A549 (cell line): ENCODE data around the gene MOB3A. TPM values are rescaled to one million over a fixed set of nuclear protein-coding genes. Genes with fewer than 3 reads are reported as not detected.

ENCODE experiments used
- ATAC-seq, 2 experiments: fragments of 200-7000 bp in 1 of 2; fragments of >200 bp in 1 of 2; cut with Nextera tagmentation in 1 of 2; cut with Tn5 transposase in 1 of 2; 3 replicates each; pipeline versions ENCODE4 v1.8.0 to v1.9.1; 2018 to 2020; ENCODE audit warnings: mild to moderate bottlenecking in 1 of 2, moderate library complexity in 1 of 2
- CTCF ChIA-PET: fragments of 300-600 bp; sonication (Branson Sonifier 250); formaldehyde crosslinking; extraction: SDS; loops from one replicate; lab custom pipeline; 2021; ENCODE audit warnings: antibody characterized with exemption, inconsistent platforms; lab: Yijun Ruan, JAX
- POLR2A ChIA-PET: fragments of 350-600 bp; formaldehyde crosslinking; extraction: SDS; loops from one replicate; lab custom pipeline; 2021; ENCODE audit warnings: antibody characterized with exemption, inconsistent platforms; lab: Yijun Ruan, JAX
- DNase-seq, 2 experiments: peaks; one replicate each; pipeline versions ENCODE4 v3.0.0 to v3.0.0-alpha.2; 2011 to 2016; ENCODE audit warnings: low read depth in 1 of 2, low spot score in 1 of 2
- FAIRE-seq: peaks from 2 replicates; lab custom pipeline; 2011; peaks lifted over from hg19 to GRCh38; lab: Jason Lieb, UNC
- H3K27ac ChIP-seq, 2 experiments: fragments of >200 bp; sonication (Bioruptor Twin); formaldehyde crosslinking; 3 replicates each; pipeline ENCODE4 v1.5.1; 2016 to 2017
- H3K4me1 ChIP-seq: fragments of >200 bp; sonication (Bioruptor Twin); formaldehyde crosslinking; 3 replicates; pipeline ENCODE4 v1.6.1; 2016
- H3K4me2 ChIP-seq: fragments of >200 bp; sonication (Bioruptor Twin); formaldehyde crosslinking; 3 replicates; pipeline ENCODE4 v1.6.1; 2016
- H3K4me3 ChIP-seq: fragments of >200 bp; sonication (Bioruptor Twin); formaldehyde crosslinking; 3 replicates; pipeline ENCODE4 v1.5.1; 2016
- H3K9me3 ChIP-seq: fragments of >200 bp; sonication (Bioruptor Twin); formaldehyde crosslinking; 3 replicates; pipeline ENCODE4 v1.6.1; 2016
- CBX8 ChIP-seq: fragments of 200-600 bp; sonication (generic); IDR thresholded peaks from 2 replicates; pipeline ENCODE4 v1.6.1; 2016
- CEBPB ChIP-seq, 2 experiments: fragments of >200 bp in 1 of 2; sonication (Bioruptor Twin) in 1 of 2; formaldehyde crosslinking in 1 of 2; IDR thresholded peaks; 2 replicates each; pipeline ENCODE4 v1.6.1; 2012 to 2016
- CHD4 ChIP-seq: fragments of 200-600 bp; sonication (generic); IDR thresholded peaks from 2 replicates; pipeline ENCODE4 v1.6.1; 2016; ENCODE audit warnings: antibody characterized with exemption, mild to moderate bottlenecking, borderline replicate concordance
- E2F6 ChIP-seq: IDR thresholded peaks from 2 replicates; pipeline ENCODE4 v1.6.1; 2012; ENCODE audit warnings: low read depth, borderline replicate concordance
- EHMT2 ChIP-seq: fragments of 200-600 bp; sonication (generic); IDR thresholded peaks from 2 replicates; pipeline ENCODE4 v1.6.1; 2016; ENCODE audit warnings: antibody characterized with exemption, low read depth, mild to moderate bottlenecking, moderate library complexity
- EP300 ChIP-seq, 2 experiments: fragments of >200 bp; sonication (Bioruptor Twin); formaldehyde crosslinking; IDR thresholded peaks; 2 replicates in 1 of 2; 3 replicates in 1 of 2; pipeline ENCODE4 v1.6.1; 2016 to 2017
- FOSL2 ChIP-seq, 2 experiments: fragments of 450-650 bp in 1 of 2; fragments of >200 bp in 1 of 2; sonication (Bioruptor Twin) in 1 of 2; formaldehyde crosslinking; IDR thresholded peaks; 2 replicates each; pipeline versions ENCODE4 v1.5.0 to v1.6.1; 2016 to 2020; ENCODE audit warnings: mild to moderate bottlenecking in 1 of 2, moderate library complexity in 1 of 2
- FOXS1 ChIP-seq: fragments of 250-450 bp; sonication (Bioruptor Pico); IDR thresholded peaks from 2 replicates; pipeline ENCODE4 v1.5.0; 2020; ENCODE audit warnings: mild to moderate bottlenecking, moderate library complexity
- GATA3 ChIP-seq: IDR thresholded peaks from 2 replicates; pipeline ENCODE4 v1.6.1; 2012; ENCODE audit warnings: borderline replicate concordance
- HDAC2 ChIP-seq: fragments of 200-600 bp; sonication (generic); IDR thresholded peaks from 2 replicates; pipeline ENCODE4 v1.6.1; 2016
- HES2 ChIP-seq: fragments of >200 bp; sonication (Bioruptor Twin); formaldehyde crosslinking; IDR thresholded peaks from 2 replicates; pipeline ENCODE4 v1.6.1; 2016
- HMGXB4 ChIP-seq: fragments of 250-450 bp; sonication (Bioruptor Pico); IDR thresholded peaks from 2 replicates; pipeline ENCODE4 v1.5.0; 2021; ENCODE audit warnings: mild to moderate bottlenecking, moderate library complexity, borderline replicate concordance
- HOXB5 ChIP-seq: fragments of 250-450 bp; sonication (Bioruptor Pico); IDR thresholded peaks from 2 replicates; pipeline ENCODE4 v1.5.0; 2020; ENCODE audit warnings: mild to moderate bottlenecking, moderate library complexity
- JUN ChIP-seq, 2 experiments: fragments of >200 bp; sonication (Bioruptor Twin); formaldehyde crosslinking; IDR thresholded peaks; 2 replicates in 1 of 2; 3 replicates in 1 of 2; pipeline ENCODE4 v1.6.1; 2016 to 2017
- KDM1A ChIP-seq: fragments of 200-600 bp; sonication (generic); IDR thresholded peaks from 2 replicates; pipeline ENCODE4 v1.6.1; 2016; ENCODE audit warnings: low read depth, mild to moderate bottlenecking
- MAFK ChIP-seq: fragments of 450-650 bp; IDR thresholded peaks from 2 replicates; pipeline ENCODE4 v1.6.1; 2014; ENCODE audit not compliant: partially characterized antibody
- MAX ChIP-seq: IDR thresholded peaks from 2 replicates; pipeline ENCODE4 v1.6.1; 2012
- MAZ ChIP-seq: fragments of 150-350 bp; IDR thresholded peaks from 2 replicates; pipeline ENCODE4 v1.6.1; 2014; ENCODE audit warnings: antibody characterized with exemption, low read depth, low read length, borderline replicate concordance
- MYC ChIP-seq: IDR thresholded peaks from 2 replicates; pipeline ENCODE4 v1.6.1; 2012; ENCODE audit warnings: mild to moderate bottlenecking, inconsistent platforms, low read length, improper control_type of control experiment, borderline replicate concordance
- NFE2L2 ChIP-seq: fragments of 150-350 bp; conservative IDR thresholded peaks from 2 replicates; pipeline ENCODE4 v1.6.1; 2014; ENCODE audit warnings: low read length
- NPAS2 ChIP-seq: fragments of 250-450 bp; sonication (Bioruptor Pico); IDR thresholded peaks from 2 replicates; pipeline ENCODE4 v1.8.0; 2022; ENCODE audit warnings: mild to moderate bottlenecking, moderate library complexity, borderline replicate concordance
- NR3C1 ChIP-seq: fragments of >200 bp; sonication (Bioruptor Twin); formaldehyde crosslinking; IDR thresholded peaks from 3 replicates; pipeline ENCODE4 v1.6.1; 2017
- PBX3 ChIP-seq: IDR thresholded peaks from 2 replicates; pipeline ENCODE4 v1.6.1; 2012
- PHF8 ChIP-seq: fragments of 200-600 bp; sonication (generic); IDR thresholded peaks from 2 replicates; pipeline ENCODE4 v1.6.1; 2016; ENCODE audit warnings: low read depth, mild to moderate bottlenecking, antibody characterized with exemption, moderate library complexity, borderline replicate concordance
- POLR2AphosphoS2 ChIP-seq: conservative IDR thresholded peaks from 2 replicates; pipeline ENCODE4 v1.6.1; 2012; ENCODE audit warnings: low read length, improper control_type of control experiment, inconsistent platforms
- RARB ChIP-seq: fragments of 250-450 bp; sonication (Bioruptor Pico); IDR thresholded peaks from 2 replicates; pipeline ENCODE4 v1.8.0; 2021; ENCODE audit warnings: mild to moderate bottlenecking, moderate library complexity
- RCOR1 ChIP-seq: fragments of 150-350 bp; IDR thresholded peaks from 2 replicates; pipeline ENCODE4 v1.6.1; 2014; ENCODE audit warnings: antibody characterized with exemption, low read length, low read depth
- SMC3 ChIP-seq: fragments of >200 bp; sonication (Bioruptor Twin); formaldehyde crosslinking; IDR thresholded peaks from 3 replicates; pipeline ENCODE4 v1.6.1; 2018; ENCODE audit warnings: inconsistent platforms
- SREBF2 ChIP-seq: fragments of 450-650 bp; IDR thresholded peaks from 2 replicates; pipeline ENCODE4 v1.6.1; 2014; ENCODE audit warnings: mild to moderate bottlenecking, moderate library complexity
- TFCP2L1 ChIP-seq: fragments of 250-450 bp; sonication (Bioruptor Pico); IDR thresholded peaks from 2 replicates; pipeline ENCODE4 v1.5.0; 2021; ENCODE audit warnings: mild to moderate bottlenecking
- TP53 ChIP-seq: fragments of 250-450 bp; sonication (Bioruptor Pico); IDR thresholded peaks from 2 replicates; pipeline ENCODE4 v1.5.0; 2021; ENCODE audit warnings: mild to moderate bottlenecking, moderate library complexity
- ZC3H11A ChIP-seq: fragments of 450-650 bp; IDR thresholded peaks from 2 replicates; pipeline ENCODE4 v1.6.1; 2014; ENCODE audit warnings: antibody characterized with exemption, mild to moderate bottlenecking
- ZFP36 ChIP-seq: fragments of 450-650 bp; IDR thresholded peaks from 2 replicates; pipeline ENCODE4 v1.6.1; 2014; ENCODE audit warnings: borderline replicate concordance; ENCODE audit not compliant: partially characterized antibody
- ZNF302 ChIP-seq: fragments of 250-450 bp; sonication (Bioruptor Pico); IDR thresholded peaks from 2 replicates; pipeline ENCODE4 v1.9.0; 2021; ENCODE audit warnings: inconsistent platforms, mild to moderate bottlenecking, moderate library complexity
- WGBS: methylation state at CpG from one replicate; pipeline ENCODE4 v1.1.6; 2017; ENCODE audit errors: missing lambda C conversion rate; 5-methylcytosine and 5-hydroxymethylcytosine counted together
- polyA minus RNA-seq: library from RNA; depleted of rRNA, polyadenylated mRNA; stranded (reverse); fragments of >200 nt; gene quantifications from 2 replicates; pipeline ENCODE4 v1.2.3, GENCODE V29; 2011; rRNA and poly(A)+ RNA removed
- polyA plus RNA-seq, 4 experiments: library from polyadenylated mRNA; depleted of rRNA in 3 of 4; stranded (reverse); fragments of >200 nt; fragmentation: RNase III in 1 of 4; extraction: RNeasy Plus Mini Kit Qiagen cat#74134 plus additional on column Dnase treatment in 1 of 4; gene quantifications; 2 replicates in 3 of 4; 3 replicates in 1 of 4; pipeline ENCODE4 v1.2.3, GENCODE V29; 2011 to 2017

Gene MOB3A
- polyA plus RNA-seq (2011; rRNA removed) (10.9 and 12.9 TPM in 2 replicates), polyA plus RNA-seq (2017; fragmentation: RNase III; extraction: RNeasy Plus Mini Kit Qiagen cat#74134 plus additional on column Dnase treatment) (8.4 to 9.1 TPM (median 8.7 TPM) in 3 replicates), polyA minus RNA-seq (19.7 and 26.2 TPM in 2 replicates)
- 10.9 and 17.2 TPM in 2 replicates for polyA plus RNA-seq (2012; cell fraction: cytosol; rRNA removed)
- polyA plus RNA-seq (2012; cell fraction: nucleus; rRNA removed) = 13.7 and 18.2 TPM in 2 replicates

DNA sequence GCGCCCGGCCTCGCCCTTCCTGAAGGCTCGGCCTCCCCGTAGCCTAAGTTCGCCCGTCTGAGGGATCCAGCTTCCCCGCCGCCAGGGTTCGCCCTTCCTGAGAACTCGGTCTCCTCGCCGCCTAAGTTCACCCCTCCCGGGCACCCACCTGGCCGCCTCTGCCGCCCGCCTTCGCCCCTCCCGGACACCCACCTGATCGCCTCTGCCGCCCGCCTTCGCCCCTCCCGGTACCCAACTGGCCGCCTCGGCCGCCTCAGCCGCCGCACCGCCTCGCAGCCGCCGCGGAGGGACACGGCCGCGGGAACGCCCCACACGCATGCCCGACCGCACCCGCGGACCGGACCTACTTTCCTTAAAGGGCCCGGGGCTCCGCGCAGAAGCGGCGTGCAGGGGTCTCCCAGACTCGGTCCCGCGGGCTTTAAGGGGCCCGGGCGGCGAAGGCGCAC lies at the start of gene MOB3A:
MOB3A (minus strand) TSS at position 293 of the 446 bp plus-strand sequence. CDS start 17,766 bp downstream, outside the sequence.
- peak within 1 kb of the TSS; percentile 80 for H3K4me2 ChIP-seq
- ATAC-seq (peak; percentile 60 to 62), FAIRE-seq (no peak), DNase-seq (peak; percentile 68 to 95)
- H3K4me3 ChIP-seq = peak within 1 kb of the TSS; percentile 69
- ChIA-PET POLR2A (interaction anchor here (0.5 kb wide), 1 partner anchor 72 kb away, joined by 3 read pairs; no protein-coding TSS in a partner anchor), CTCF (interaction anchor here (1.4 to 1.5 kb wide), 2 partner anchors 9 to 16 kb away, joined by 4 to 5 read pairs; no protein-coding TSS in a partner anchor)
- peak within 1 kb of the TSS; percentile 97 for H3K27ac ChIP-seq
- 10% methylated on average over 2 of the region's 56 CpGs for WGBS
- H3K4me1 ChIP-seq = peaks cover 14% of the 10 kb centered on the region; the same call in 1 of the 3 replicates
- no peaks in the 10 kb centered on the region for H3K9me3 ChIP-seq
- no peak for TF ChIP-seq NR3C1
- no peak for TF ChIP-seq HDAC2
- no peak for TF ChIP-seq EP300 (IDR thresholded peaks at IDR 0.05)
- no peak; a peak in 1 of 4 replicates for TF ChIP-seq CEBPB (IDR thresholded peaks at IDR 0.05)
- no peak for TF ChIP-seq CHD4
- peak; percentile 64; the same call in 1 of the 2 replicates for TF ChIP-seq PHF8
- TF ChIP-seq MAZ = no peak
- peak; percentile 39 for TF ChIP-seq GATA3
- TF ChIP-seq NFE2L2 = no peak
- peak; percentile 73 for TF ChIP-seq E2F6
- peak; percentile 29 to 81; a peak in 3 of 5 replicates for TF ChIP-seq JUN (IDR thresholded peaks at IDR 0.05)
- TF ChIP-seq PBX3 = peak; percentile 94
- TF ChIP-seq TFCP2L1 (CRISPR knock-in tag) = no peak
- TF ChIP-seq SMC3 = peak; percentile 49; the same call in 2 of the 3 replicates
- TF ChIP-seq ZC3H11A = no peak
- no peak for TF ChIP-seq RCOR1
- TF ChIP-seq HMGXB4 = peak; percentile 67; the same call in 1 of the 2 replicates
- TF ChIP-seq RARB (CRISPR knock-in tag) = no peak
- no peak for TF ChIP-seq EHMT2
- no peak for TF ChIP-seq FOXS1 (CRISPR knock-in tag)
- TF ChIP-seq ZFP36 = no peak
- TF ChIP-seq TP53 (CRISPR knock-in tag) = no peak
- 0 out of 2 replicates have a peak, but pooled peaks have one; percentile 4 for TF ChIP-seq MYC
- no peak for TF ChIP-seq HES2
- TF ChIP-seq ZNF302 (CRISPR knock-in tag) = no peak
- TF ChIP-seq HOXB5 (CRISPR knock-in tag) = 0 out of 2 replicates have a peak, but pooled peaks have one; percentile 35
- peak; percentile 90 for TF ChIP-seq MAX
- TF ChIP-seq POLR2AphosphoS2 = no peak
- no peak for TF ChIP-seq SREBF2
- no peak for TF ChIP-seq FOSL2 (IDR thresholded peaks at IDR 0.05)
- TF ChIP-seq FOSL2 (CRISPR knock-in tag; IDR thresholded peaks at IDR 0.05) = peak; percentile 35; the same call in 1 of the 2 replicates
- TF ChIP-seq MAFK = no peak
- no peak for TF ChIP-seq CBX8
- TF ChIP-seq NPAS2 = no peak
- no peak for TF ChIP-seq KDM1A
